ENCODE results near the gene AVPR1B.

AVPR1B gene

GRCh38 chr1:206121269-206121668 is 4.1 kb upstream of the AVPR1B start:
- TF ChIP-seq CTCF (IDR thresholded peaks at IDR 0.05; ENCODE audit: insufficient read depth, missing control alignments) = no peak
- no peak for DNase-seq (ENCODE audit: insufficient read length, low spot score)
- no peak for FAIRE-seq

DNA sequence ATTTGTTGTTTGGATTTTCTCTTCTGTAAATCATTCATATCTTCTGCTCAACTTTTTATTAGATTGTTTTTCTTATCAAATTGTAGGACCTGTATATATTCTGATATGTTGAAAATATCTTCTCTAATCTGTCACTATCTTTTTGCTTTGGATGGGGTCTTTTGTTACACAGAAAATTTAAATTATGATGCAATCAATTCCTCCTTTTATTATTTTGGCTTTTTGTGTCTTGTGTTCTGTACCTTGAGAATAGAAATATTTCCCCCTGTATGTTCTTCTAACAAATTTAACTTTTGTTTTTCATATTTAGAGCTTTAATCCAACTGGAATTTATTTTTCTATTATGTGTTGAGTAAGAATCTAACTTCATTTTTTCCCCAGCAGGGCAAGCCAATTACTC is 3.2 kb upstream of the AVPR1B start:
- DNase-seq (ENCODE audit: insufficient read length, low spot score) = no peak
- TF ChIP-seq CTCF (IDR thresholded peaks at IDR 0.05; ENCODE audit: insufficient read depth, missing control alignments) = no peak
- FAIRE-seq = no peak

DNA sequence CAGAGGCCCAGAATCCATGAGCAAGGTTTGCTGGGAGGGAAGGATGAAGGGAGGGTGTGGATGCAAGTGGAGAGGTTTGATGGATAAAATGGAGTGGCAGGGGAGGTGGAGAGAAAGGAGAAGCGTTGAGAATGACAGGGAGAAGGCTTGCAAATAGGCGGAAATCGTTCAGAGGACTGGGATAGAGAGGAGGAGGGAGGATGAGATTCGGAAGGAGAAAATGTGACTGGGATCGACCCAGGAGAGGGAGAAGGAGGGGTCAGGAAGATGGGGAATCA is 376 bp downstream of the AVPR1B start:
- no peak for TF ChIP-seq CTCF (IDR thresholded peaks at IDR 0.05; ENCODE audit: insufficient read depth, missing control alignments)
- no peak for DNase-seq (ENCODE audit: insufficient read length, low spot score)
- no peak for FAIRE-seq

DNA sequence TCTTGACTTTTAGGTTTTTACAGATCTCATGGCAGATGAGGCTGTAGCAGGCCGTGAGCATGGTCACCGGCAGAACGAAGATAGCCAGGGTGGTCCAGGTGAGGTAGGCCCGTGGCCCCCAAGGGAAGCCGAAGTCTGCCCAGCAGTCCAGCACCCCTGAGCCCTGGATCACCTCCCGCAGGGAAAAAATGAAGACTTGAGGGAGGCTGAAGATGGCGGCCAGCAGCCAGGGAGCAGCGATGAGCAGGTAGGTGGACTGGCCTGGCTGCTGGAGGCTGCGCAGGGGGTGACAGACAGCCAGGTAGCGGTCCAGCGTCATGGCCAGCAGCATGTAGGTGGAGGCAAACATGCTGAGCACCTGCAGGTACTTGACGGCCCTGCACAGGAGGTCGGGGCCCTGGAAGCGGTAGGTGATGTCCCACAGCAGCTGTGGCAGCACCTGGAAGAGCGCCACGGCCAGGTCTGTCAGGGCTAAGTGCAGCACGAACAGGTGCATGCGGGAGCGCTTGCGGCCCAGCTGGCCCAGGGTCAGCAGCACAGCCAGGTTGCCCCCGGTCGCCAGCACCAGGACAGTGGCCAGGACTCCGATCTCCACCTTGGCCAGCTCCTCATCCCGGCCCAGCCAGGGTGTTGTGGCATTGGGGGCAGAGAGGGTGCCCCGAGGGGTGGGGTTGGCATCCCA is 856 bp downstream of the AVPR1B start:
- DNase-seq (ENCODE audit: insufficient read length, low spot score) (no peak), FAIRE-seq (no peak)
- TF ChIP-seq CTCF (IDR thresholded peaks at IDR 0.05; ENCODE audit: insufficient read depth, missing control alignments) = no peak

- FAIRE-seq (no peak), DNase-seq (ENCODE audit: insufficient read length, low spot score) (no peak)
- TF ChIP-seq CTCF (IDR thresholded peaks at IDR 0.05; ENCODE audit: insufficient read depth, missing control alignments) = no peak
These were observed 1.4 kb downstream of the AVPR1B start for GRCh38 chr1:206115791-206116190.

GRCh38 chr1:206114692-206115640 is 2.2 kb downstream of the AVPR1B start:
- TF ChIP-seq CTCF (IDR thresholded peaks at IDR 0.05; ENCODE audit: insufficient read depth, missing control alignments) = no peak
- DNase-seq (ENCODE audit: insufficient read length, low spot score) = no peak
- FAIRE-seq = no peak

Measured in D721Med (cell line).